Astrocyte of the hippocampus (primary cell): ENCODE measurements around the gene RFX3.

Source experiments
- DNase-seq: peaks from one replicate; pipeline ENCODE4 v3.0.0; 2011; ENCODE audit warnings: low read depth, low spot score

The RFX3 gene

DNA sequence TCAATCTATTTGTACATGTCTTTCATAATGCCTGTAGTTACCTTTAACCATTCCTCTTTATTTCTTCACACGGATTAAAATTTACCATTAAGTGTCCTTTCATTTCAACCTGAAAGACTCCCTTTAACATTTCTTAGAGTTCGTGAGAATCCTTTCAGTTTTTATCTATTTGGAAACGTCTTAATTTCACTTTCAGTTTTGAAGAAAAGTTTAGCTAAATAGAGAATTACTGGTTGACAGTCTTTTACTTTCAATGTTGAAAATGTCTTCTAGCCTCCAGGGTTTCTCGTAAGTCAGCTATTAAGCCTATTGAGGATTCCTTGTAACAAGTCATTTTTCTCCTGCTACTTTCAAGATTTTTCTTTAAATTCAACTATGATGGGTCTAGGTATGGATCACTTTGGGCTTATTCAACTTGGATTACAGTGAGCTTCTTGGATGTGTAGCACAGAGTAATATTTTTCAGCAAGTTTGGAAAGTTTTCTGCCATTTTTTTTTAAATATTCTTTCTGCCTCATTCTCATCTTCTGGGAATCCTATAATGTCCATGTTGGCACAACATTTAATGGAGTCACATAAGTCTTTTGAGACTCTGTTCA is 48.5 kb downstream of the RFX3 start:
- no peak for DNase-seq

DNA sequence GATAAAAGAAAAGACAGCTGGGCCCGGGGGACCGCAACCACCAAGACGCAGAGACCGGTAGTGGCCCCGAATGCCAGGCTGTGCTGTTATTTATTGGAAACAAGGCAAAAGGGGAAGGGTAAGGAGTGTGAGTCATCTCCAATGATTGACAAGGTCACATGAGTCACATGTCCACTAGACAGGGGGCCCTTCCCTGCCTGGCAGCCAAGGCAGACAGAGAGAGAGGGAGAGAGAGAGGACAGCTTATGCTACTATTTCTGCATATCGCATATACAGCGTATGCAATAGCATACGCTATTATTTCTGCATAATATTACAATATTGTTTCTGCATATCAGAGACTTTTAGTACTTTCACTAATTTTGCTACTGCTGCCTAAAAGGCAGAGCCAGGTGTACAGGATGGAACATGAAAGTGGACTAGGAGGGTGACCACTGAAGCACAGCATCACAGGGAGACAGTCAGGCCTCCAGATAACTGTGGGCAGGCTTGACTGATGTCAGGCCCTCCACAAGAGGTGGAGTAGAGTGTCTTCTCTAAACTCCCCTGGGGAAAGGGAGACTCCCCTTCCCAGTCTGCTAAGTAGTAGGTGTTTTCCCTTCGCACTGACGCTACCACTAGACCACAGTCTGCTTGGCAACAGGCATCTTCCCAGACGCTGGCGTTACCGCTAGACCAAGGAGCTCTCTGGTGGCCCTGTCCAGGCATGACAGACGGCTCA is 50.3 kb downstream of the RFX3 start:
- no peak for DNase-seq

DNA sequence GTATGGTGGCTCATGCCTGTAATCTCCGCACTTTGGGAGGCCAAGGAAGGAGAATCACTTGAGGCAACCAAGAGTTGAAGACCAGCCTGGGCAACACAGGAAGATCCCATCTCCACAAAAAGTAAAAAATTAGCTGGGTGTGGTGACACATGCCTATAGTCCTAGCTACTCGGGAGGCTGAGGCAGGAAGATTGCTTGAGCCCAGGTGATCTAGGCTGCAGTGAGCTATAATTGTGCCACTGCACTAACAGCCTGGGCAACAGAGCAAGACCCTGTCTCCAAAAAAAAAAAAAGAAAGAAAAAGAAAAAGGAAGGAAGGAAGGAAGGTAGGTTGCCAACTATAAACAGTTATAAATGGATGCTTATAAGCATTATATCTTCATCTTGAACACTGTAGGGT is 51.0 kb downstream of the RFX3 start:
- no peak for DNase-seq

DNA sequence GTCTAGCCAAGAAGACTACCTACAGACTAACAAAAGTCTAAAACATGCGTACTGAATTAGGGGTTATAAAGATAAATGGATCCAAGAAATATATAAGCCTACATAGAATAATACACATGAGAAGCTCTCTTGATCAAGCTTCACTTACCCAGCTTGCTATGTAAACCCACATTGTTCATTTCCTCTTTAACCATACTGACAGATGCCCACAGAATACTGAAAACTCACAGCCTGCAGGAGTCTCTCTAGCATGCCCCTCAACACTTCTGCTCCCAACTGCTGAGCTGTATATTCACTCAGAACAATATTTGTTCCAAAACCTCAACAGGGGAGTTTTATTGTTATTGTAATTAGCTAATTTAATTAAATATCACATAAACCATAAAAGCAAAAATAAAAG is 52.4 kb downstream of the RFX3 start:
- DNase-seq, result no peak

DNA sequence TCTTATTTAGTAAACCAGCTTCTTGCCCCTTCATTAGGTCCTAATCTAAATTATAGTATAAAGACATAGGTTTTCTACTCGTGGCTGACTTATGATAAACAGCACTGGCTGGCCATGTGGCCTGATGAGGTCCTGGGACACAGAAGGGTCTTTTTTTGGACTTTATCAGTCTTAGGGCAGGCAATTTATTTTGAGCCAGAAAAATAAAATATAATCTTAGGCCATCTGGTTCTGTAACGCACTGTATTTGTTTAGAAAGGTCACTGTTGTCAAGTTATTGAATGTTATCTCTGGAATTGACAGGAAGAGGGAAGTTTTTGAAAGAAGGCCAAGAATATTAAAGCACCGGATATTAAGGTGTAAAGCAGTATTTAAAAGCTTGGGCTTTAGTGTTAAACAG is 53.9 kb downstream of the RFX3 start:
- DNase-seq, result no peak

DNA sequence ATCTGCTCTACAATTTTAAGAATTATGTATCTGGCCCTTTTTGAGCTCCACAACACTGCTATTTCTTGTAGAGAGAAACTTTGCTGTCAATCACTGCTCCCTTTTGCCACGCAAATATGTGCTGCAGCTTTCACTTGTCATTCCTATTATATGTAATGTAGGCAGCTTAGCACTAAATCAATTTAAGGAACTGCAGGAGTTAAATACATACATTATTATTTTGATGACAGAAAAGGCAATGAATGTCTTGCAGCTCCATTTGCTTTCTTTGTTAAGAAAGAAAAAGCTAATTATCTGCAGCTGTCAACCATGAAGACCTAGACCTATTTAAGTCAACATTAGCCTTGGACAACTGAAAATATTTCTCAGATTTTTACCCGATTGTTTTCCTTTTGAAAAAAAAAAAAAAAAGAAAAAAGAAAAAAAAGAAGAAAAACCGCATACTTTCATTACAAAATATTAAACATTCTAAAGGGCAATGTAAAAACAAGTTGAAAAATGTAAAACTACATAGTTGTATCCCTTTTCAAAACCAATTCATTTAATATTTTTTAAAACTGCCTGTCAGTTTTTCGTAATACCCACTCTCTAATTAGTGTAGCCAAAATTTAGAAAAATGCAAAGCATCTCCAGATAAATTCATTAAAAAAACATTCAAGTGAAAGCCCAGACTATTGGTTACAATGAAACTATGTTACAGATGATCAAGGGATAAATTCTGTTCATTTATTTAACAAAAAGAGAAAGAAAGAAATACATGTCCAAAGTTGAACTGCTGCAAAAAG is 57.2 kb downstream of the RFX3 start:
- no peak for DNase-seq

DNA sequence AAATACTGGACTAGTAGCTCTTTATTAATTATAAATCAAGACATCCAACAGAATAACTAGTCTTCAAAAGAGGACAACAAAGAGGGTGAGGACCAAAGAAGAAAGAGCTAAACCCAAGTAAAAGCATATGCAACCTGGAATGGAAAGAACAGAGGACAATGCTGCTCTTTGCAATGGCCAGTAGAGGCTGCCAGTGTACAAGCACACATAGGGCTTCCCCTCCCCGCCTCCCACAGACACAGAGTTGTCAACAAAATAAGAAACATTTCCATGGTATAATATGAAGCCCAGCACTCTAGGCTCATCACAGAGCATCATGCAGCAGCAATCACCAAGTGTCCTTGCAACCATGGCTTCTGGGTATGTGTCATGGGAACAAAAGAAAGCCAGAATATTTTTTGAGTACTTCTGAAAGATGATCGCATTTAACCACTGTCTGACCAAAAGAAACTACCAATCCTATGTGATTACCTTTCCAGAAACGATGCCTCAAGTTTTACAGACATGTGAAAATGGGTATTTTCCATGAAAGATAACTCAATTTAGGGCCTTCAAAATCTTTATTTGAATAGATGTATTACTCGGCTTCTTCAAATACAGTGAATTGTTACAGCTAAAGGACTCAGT is 58.1 kb downstream of the RFX3 start:
- DNase-seq, result peak; percentile 80

DNA sequence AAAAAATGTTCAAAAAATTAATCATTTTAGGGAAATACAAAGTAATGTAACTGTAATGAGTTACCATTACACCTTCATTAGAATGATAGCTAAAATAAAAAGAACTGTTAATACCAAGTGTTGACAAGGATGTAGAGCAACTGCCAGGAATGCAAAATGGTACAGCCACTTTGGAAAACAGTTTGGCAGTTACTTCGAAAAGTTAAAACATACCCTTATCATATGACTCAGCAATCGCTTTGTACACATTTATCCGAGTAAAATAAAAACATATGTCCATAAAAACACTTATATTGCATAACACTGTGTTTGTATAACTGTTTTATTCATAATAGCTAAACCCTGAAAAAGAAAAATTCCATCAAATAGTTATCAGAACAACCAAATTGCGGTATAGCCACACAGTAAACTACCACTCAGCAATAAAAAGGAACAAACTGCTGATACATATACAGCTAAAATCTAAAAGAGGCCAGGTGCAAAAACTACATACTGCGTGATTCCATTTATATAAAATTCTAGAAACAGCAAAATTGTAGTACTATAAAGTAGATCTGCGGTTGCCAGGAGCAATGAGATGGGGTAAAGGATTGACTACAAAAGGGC is 61.7 kb downstream of the RFX3 start:
- no peak for DNase-seq

DNA sequence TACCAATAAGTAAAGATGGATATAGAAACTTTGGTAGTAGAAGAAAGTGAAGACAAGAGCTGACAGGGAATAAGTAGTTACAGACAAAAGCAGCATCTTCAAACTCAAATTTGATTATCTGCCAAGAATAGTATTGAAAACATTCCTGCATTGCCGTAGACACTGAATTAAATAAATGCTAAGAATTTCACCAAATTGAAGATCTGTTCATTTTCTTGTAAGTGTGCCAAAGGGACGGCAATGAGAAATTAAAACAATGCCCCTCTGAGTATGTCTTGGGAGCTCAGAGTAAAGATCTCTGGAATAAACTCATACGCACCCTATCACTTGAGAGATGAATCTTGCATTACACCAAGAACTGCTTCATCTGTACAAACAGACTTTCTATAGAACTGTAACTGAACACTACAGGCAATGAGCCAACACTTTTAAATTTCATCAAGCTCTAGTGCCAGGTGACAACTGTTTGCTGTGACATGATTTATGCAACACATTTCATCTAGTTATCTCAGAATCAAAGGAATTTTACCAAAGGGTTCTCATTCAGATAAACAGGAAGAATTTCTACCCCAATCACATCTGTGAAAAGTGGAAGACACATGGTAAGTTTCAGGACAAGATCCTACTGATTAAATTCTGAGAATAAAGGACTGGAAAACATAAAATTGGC is 66.9 kb downstream of the RFX3 start:
- DNase-seq, result no peak

DNA sequence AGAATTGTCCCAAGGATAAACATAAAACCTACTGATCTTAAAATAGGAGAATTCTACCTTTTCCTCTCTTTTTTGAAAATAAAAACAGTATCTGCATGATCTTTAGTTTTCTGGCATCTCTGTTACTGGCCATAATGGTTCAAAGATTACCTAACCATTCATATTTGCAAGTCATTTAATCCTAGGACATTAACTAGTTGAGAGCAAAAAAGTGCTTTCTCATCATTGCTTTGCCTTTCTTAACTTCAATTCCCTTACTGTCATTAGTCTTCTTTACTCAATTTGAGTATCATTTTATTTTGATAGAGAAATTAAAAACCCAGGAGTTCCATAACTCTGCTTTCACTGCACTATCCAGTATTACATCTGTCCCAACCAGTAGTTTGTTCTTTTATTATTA is 68.6 kb downstream of the RFX3 start:
- no peak for DNase-seq

DNA sequence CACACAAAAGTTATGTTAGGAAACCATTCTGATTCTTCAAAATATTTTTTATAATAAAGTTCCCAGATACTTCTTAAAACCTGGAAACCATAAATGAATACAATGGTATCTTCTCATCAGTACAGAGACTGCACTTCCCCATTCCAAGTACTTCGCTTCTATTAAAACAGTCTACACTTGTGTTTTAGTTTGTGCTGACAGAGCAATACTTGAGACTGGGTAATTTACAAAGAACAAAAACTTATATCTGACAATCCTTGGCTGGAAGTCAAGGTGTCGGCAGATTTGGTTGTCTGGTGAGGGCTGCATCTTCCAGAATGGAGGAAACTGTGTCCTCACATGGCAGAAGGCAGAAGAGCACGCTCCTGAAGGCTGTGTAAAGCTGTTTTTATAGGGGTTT is 70.1 kb downstream of the RFX3 start:
- DNase-seq, result no peak

DNA sequence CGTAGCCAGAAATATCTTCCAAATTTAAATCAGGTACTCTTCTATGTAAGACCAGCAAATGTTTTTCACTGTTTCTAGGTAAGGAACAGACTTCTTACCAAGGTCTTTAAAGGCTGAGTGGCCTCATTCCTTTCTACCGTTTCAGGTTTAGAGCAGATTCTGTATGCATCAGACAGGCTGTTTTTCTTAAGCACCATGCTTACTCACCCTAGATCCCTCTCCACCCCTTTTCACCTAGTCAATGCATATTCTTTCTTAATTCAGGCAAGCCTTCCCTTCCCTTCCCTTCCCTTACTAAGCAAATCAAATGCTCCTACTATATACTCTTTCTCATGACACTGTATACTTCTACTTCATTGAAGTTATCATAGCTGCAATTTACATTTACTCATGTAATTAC is 70.7 kb downstream of the RFX3 start:
- DNase-seq, result no peak

DNA sequence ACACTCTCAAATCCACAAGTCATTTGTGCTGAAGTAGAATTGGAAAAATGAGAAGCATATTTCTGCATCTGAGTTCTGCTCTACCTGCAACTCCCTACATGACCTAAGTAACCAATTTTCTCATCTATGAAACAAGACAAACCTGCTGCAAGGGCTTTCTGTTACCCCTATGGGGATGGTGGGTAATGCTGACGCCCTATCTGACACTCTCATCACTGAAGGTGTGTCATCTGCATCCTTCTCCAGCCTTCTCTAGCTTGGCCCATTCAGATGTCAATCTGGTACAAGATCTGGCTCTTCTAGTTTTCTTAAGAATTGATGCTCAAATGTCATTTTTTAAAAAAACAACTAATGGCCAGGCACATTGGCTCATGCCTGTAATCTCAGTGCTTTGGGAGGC is 73.8 kb downstream of the RFX3 start:
- no peak for DNase-seq

DNA sequence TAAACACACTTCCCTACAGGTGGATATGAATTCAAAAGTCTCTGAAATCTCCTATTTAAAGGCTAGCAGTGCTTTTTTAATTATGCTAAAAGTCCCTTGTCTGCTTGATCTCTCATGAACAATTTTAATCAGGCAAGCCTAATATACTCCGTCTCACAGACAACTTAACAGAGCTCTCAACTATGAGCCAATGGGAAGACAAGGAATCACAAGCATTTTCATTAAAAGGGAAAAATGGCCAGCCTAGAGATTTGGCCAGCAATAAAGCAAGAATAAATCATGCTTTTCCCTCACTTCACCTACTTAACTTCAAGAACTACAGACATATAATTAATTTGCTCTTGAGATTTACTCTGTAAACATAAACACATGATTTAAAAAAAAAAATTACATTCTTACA is 78.0 kb downstream of the RFX3 start:
- peak; percentile 19 for DNase-seq

DNA sequence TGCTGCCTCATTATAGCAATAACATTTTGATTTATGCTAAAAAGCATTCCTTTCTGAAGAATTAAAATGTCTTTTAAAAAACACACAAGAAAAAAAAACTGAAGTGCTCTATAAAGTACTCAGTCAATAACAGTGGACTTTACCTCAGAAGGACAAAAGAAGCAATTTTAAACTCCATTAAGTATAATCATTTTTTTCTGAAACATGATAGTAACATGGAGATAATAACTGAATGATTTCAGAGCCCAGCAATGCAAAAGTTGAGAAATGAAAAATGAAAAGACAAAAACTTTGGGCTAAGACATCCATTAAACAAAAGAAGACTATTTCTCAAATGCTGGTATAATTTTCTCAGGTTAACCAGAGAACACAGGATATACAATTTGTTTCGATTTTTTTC is 78.7 kb downstream of the RFX3 start:
- no peak for DNase-seq

DNA sequence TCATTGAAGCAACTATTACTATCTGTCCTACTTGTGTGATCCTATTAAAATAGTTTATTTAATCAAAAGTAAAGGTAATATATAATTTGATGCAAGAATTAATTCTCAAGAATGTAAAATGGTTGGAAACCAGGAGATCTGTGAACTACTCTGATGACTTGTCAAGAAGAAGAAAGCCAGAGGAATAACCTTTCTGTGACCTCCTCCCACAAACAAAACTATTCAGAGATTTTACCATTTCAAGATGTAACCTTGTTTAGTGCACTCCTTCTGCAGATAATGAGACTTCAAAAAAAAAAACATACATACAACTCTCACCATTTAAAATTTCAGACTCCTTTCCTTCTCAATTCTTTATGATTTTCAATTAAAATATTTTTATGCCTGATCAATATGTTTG is 79.5 kb downstream of the RFX3 start:
- no peak for DNase-seq

DNA sequence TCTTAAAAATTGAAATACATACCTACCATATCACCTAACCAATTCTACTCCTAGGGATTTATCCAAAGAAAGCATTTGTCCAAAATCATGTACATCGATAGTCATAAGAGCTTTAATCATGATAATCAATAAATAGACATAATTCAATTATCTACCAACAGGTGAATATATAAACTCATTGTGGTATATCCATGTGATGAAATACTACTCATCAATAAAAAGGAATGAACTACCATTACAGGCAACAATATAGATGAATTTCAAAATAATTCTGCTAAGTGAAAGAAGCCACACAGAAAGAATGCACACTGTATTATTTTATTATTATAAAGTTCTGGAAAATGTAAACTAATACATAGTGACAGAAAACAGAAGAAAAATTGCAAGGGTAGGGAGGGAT is 81.8 kb downstream of the RFX3 start:
- no peak for DNase-seq

DNA sequence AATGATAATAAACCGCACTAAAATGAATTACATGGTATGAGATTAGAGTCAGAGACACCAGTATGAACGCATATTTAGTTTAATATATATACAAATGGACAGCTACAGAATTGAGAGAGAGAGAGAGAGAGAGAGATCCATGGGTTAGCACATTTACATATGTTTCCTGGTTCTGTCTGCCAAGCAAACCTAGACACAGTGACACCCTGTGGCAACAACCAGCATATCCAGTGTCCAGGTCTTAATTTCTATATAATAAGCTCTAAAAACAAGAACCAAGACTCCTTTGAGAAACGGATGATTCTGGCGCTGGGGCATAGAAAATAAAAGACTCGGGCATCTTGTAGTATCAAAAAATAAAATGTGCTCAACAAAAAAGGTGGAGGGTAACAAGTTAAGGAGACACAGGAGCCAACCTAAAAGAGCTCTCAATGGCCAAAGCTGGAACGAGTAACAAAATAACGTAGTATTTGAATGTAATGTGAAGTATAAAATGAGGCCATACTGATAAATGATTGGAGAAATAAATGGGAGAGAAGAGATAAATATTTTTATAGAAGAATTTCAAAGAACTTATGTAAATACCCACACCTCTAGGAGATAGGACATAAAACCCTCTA is 84.5 kb downstream of the RFX3 start:
- peak; percentile 70 for DNase-seq

DNA sequence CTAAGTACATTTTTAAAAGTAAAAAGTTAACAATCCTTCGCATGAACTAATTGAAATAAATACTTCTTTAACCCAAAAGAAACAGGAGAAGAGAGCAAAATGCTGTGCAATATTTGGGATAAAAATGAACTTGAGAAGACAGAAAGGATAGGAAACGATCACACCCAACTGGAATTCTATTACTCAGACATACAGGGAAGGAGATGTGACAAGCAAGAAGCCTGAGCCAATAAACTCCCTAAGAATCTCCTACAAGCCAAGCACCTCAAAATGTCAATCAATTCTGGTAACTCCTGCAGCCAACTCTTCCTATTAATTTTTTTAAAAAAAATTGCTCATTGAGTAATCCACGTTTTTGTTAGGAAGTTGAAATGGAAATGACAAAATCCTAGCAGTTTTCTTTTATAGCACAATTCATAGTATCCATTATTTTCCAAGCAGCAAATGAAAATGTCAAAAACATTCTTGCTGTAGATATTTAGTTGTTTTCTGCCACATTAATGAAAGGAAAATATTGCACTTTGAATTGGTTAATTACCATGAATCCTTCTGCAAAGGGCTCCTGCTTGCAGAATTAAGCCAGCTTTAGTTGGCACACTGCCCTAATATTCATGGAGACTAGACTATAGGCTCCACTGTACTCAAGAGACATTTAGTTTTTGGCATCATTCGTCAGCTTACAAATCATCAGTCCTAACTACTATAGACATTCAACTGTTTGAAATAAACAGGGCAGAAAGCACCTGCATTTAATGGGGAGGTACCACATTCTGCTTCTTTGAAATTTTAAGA is 89.0 kb downstream of the RFX3 start:
- DNase-seq, result no peak

DNA sequence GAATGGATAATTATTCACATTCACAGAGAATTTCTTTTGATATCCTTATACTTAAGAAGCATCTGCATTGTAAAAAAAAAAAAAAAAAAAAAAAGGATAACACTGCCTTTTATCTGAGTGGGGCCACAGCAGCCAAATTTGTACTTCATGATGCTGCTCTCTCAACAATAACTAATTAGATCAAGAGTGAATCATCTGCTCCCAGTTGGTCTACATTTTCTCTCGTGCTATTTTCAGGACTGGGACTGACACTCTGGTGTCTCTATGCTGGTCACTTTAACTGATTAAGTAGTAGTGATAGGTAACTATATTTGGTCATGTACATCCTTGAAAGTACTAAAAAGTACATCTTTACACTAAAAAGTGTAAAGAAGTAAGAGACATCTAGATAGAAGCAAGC is 90.1 kb downstream of the RFX3 start:
- peak; percentile 12 for DNase-seq
